IMR-90 (cell line): Measurements from ENCODE around the gene FADS2. TPM values are rescaled to one million over a fixed set of nuclear protein-coding genes. Genes with fewer than 3 reads are reported as not detected.

Experiments used
- ATAC-seq: fragments of 200-7000 bp; cut with Tn5 transposase; 2 replicates; pipeline ENCODE4 v1.9.1; 2020; ENCODE audit warnings: low read depth, mild to moderate bottlenecking, moderate library complexity
- BruUV-seq: library from RNA; stranded (reverse); fragments of 400-500 nt; replicated peaks from 2 replicates; lab custom pipeline; 2021; lab: Mats Ljungman, UMichigan
- CTCF ChIA-PET: fragments of 300-600 bp; formaldehyde crosslinking; extraction: SDS; loops from one replicate; lab custom pipeline; 2021; ENCODE audit warnings: antibody characterized with exemption; lab: Yijun Ruan, JAX
- POLR2A ChIA-PET: fragments of 300-600 bp; sonication (Branson Sonifier 250); formaldehyde crosslinking; loops from one replicate; lab custom pipeline; 2022; ENCODE audit warnings: antibody characterized with exemption; ENCODE audit not compliant: unreplicated experiment; lab: Charles Lee
- DNase-seq: peaks from one replicate; pipeline ENCODE4 v3.0.0; 2013
- H2AFZ ChIP-seq: replicated peaks from 2 replicates; pipeline ENCODE3; 2013; ENCODE audit warnings: low read length, mild to moderate bottlenecking; ENCODE audit not compliant: poor library complexity
- H2AK5ac ChIP-seq: 2 replicates; pipeline ENCODE4 v1.6.1; 2013; ENCODE audit warnings: low read depth, low read length, inconsistent platforms
- H2AK9ac ChIP-seq: replicated peaks from 2 replicates; pipeline ENCODE3; 2013; ENCODE audit warnings: mild to moderate bottlenecking, low read depth, low read length, moderate library complexity; ENCODE audit not compliant: poor library complexity
- H2BK120ac ChIP-seq: 2 replicates; pipeline ENCODE4 v1.6.1; 2013; ENCODE audit warnings: low read depth, low read length, inconsistent platforms
- H2BK15ac ChIP-seq: 3 replicates; pipeline ENCODE4 v1.6.1; 2013; ENCODE audit warnings: low read depth, low read length, inconsistent platforms
- H2BK20ac ChIP-seq: 2 replicates; pipeline ENCODE4 v1.6.1; 2013; ENCODE audit warnings: low read depth, mild to moderate bottlenecking, inconsistent platforms, low read length, moderate library complexity
- H2BK5ac ChIP-seq: 2 replicates; pipeline ENCODE4 v1.6.1; 2013; ENCODE audit warnings: mild to moderate bottlenecking, low read depth, low read length, inconsistent platforms; ENCODE audit not compliant: poor library complexity, severe bottlenecking
- H3K14ac ChIP-seq: replicated peaks from 2 replicates; pipeline ENCODE4 v1.6.1; 2013; ENCODE audit warnings: low read depth, low read length, inconsistent platforms
- H3K18ac ChIP-seq: 2 replicates; pipeline ENCODE4 v1.6.1; 2013; ENCODE audit warnings: low read depth, low read length, control low read depth
- H3K23ac ChIP-seq: 2 replicates; pipeline ENCODE4 v1.6.1; 2013; ENCODE audit warnings: low read depth, low read length, inconsistent platforms
- H3K27ac ChIP-seq: 2 replicates; pipeline ENCODE4 v1.5.1; 2013; ENCODE audit warnings: mild to moderate bottlenecking, control low read depth, low read length; ENCODE audit not compliant: insufficient read depth
- H3K27me3 ChIP-seq: 2 replicates; pipeline ENCODE4 v1.6.1; 2013; ENCODE audit warnings: low read length; ENCODE audit not compliant: control insufficient read depth, insufficient read depth
- H3K36me3 ChIP-seq: 2 replicates; pipeline ENCODE4 v1.6.1; 2013; ENCODE audit warnings: low read length, mixed read lengths; ENCODE audit not compliant: control insufficient read depth, insufficient read depth
- H3K4ac ChIP-seq: 2 replicates; pipeline ENCODE4 v1.6.1; 2013; ENCODE audit warnings: low read depth, low read length, inconsistent platforms
- H3K4me1 ChIP-seq: 2 replicates; pipeline ENCODE4 v1.6.1; 2013; ENCODE audit warnings: low read length, mixed read lengths; ENCODE audit not compliant: control insufficient read depth, insufficient read depth
- H3K4me2 ChIP-seq: 2 replicates; pipeline ENCODE4 v1.6.1; 2013; ENCODE audit warnings: low read depth, mild to moderate bottlenecking, control low read depth, low read length, moderate library complexity
- H3K4me3 ChIP-seq: 2 replicates; pipeline ENCODE4 v1.5.1; 2013; ENCODE audit warnings: low read depth, mild to moderate bottlenecking, control low read depth, low read length, moderate library complexity; ENCODE audit not compliant: insufficient read depth
- H3K56ac ChIP-seq: 2 replicates; pipeline ENCODE4 v1.6.1; 2013; ENCODE audit warnings: low read length, inconsistent platforms; ENCODE audit not compliant: insufficient read depth; ENCODE audit errors: extremely low read depth
- H3K79me1 ChIP-seq, 2 experiments: 2 replicates each; pipeline ENCODE4 v1.6.1; 2013; ENCODE audit warnings: low read length in 2 of 2, inconsistent platforms in 1 of 2, low read depth in 1 of 2
- H3K9ac ChIP-seq: 2 replicates; pipeline ENCODE4 v1.6.1; 2013; ENCODE audit warnings: low read depth, low read length, control low read depth
- H3K9me1 ChIP-seq: 2 replicates; pipeline ENCODE4 v1.6.1; 2013; ENCODE audit warnings: low read length, inconsistent platforms; ENCODE audit not compliant: insufficient read depth
- H3K9me3 ChIP-seq: 2 replicates; pipeline ENCODE4 v1.6.1; 2013; ENCODE audit warnings: low read length; ENCODE audit not compliant: control insufficient read depth, insufficient read depth
- H4K20me1 ChIP-seq: 2 replicates; pipeline ENCODE4 v1.6.1; 2013; ENCODE audit warnings: low read length, inconsistent platforms; ENCODE audit not compliant: insufficient read depth
- H4K5ac ChIP-seq: 2 replicates; pipeline ENCODE4 v1.6.1; 2013; ENCODE audit warnings: mild to moderate bottlenecking, low read depth, low read length, control low read depth
- H4K8ac ChIP-seq, 2 experiments: 2 replicates each; pipeline ENCODE4 v1.6.1; 2013; ENCODE audit warnings: low read depth in 2 of 2, low read length in 2 of 2, control low read depth in 1 of 2, inconsistent platforms in 1 of 2
- H4K91ac ChIP-seq: 2 replicates; pipeline ENCODE4 v1.6.1; 2013; ENCODE audit warnings: low read depth, low read length, inconsistent platforms; ENCODE audit not compliant: insufficient read depth
- BHLHE40 ChIP-seq: fragments of 150-350 bp; IDR thresholded peaks from 2 replicates; pipeline ENCODE4 v1.6.1; 2016; ENCODE audit warnings: mild to moderate bottlenecking, low read depth, low read length
- CEBPB ChIP-seq: IDR thresholded peaks from 2 replicates; pipeline ENCODE4 v1.6.1; 2012; ENCODE audit warnings: low read depth, low read length, improper control_type of control experiment
- CHD1 ChIP-seq: IDR thresholded peaks from 2 replicates; pipeline ENCODE4 v1.6.1; 2012; ENCODE audit warnings: low read depth, low read length, improper control_type of control experiment
- FOS ChIP-seq: fragments of 150-350 bp; IDR thresholded peaks from 2 replicates; pipeline ENCODE4 v1.6.1; 2016; ENCODE audit warnings: low read depth, low read length
- MAFK ChIP-seq: IDR thresholded peaks from 2 replicates; pipeline ENCODE4 v1.6.1; 2012; ENCODE audit warnings: low read depth, low read length, improper control_type of control experiment
- MAZ ChIP-seq: IDR thresholded peaks from 2 replicates; pipeline ENCODE4 v1.6.1; 2012; ENCODE audit warnings: low read depth, mild to moderate bottlenecking, low read length, improper control_type of control experiment, moderate library complexity, borderline replicate concordance
- MXI1 ChIP-seq: IDR thresholded peaks from 2 replicates; pipeline ENCODE4 v1.6.1; 2012; ENCODE audit warnings: low read depth, mild to moderate bottlenecking, low read length, moderate library complexity, borderline replicate concordance
- NFE2L2 ChIP-seq: fragments of 150-350 bp; IDR thresholded peaks from 2 replicates; pipeline ENCODE4 v1.6.1; 2016; ENCODE audit warnings: low read depth, mild to moderate bottlenecking, low read length
- RAD21 ChIP-seq: IDR thresholded peaks from 2 replicates; pipeline ENCODE4 v1.6.1; 2012; ENCODE audit warnings: low read length, improper control_type of control experiment
- RCOR1 ChIP-seq: IDR thresholded peaks from 2 replicates; pipeline ENCODE4 v1.6.1; 2012; ENCODE audit warnings: mild to moderate bottlenecking, low read length, improper control_type of control experiment; ENCODE audit not compliant: insufficient replicate concordance
- RFX5 ChIP-seq: IDR thresholded peaks from 2 replicates; pipeline ENCODE4 v1.8.0; 2012; ENCODE audit warnings: low read depth, mild to moderate bottlenecking, low read length, moderate library complexity
- SMC3 ChIP-seq: fragments of 150-350 bp; IDR thresholded peaks from 2 replicates; pipeline ENCODE4 v1.6.1; 2016; ENCODE audit warnings: low read depth, mild to moderate bottlenecking, antibody characterized with exemption, low read length, moderate library complexity
- USF2 ChIP-seq: fragments of 150-350 bp; IDR thresholded peaks from 2 replicates; pipeline ENCODE4 v1.6.1; 2017; ENCODE audit warnings: mild to moderate bottlenecking, antibody characterized with exemption, low read length, low read depth
- WGBS, 2 experiments: methylation state at CpG; one replicate each; pipeline versions ENCODE4 v1.1.5 to v1.1.7; 2013; ENCODE audit warnings: missing lambda C conversion rate in 2 of 2; ENCODE audit not compliant: insufficient read length in 1 of 2; ENCODE audit errors: extremely low coverage in 2 of 2; 5-methylcytosine and 5-hydroxymethylcytosine counted together
- dilution Hi-C: fragments of 300-500 bp; cut with HindIII; formaldehyde crosslinking; loops from one replicate; pipeline ENCODE4 v1.14.3; 2018; ENCODE audit warnings: low sequenced_read_pairs; ENCODE audit not compliant: unreplicated experiment
- in situ Hi-C: fragments of 300-500 bp; cut with MboI; formaldehyde crosslinking; loops from 3 replicates; pipeline ENCODE4 v1.14.3; 2019; ENCODE audit warnings: low sequenced_read_pairs, inconsistent platforms, mixed read lengths
- intact Hi-C: fragments of 100-400 bp; cut with micrococcal nuclease; formaldehyde crosslinking; loops from 2 replicates; pipeline ENCODE4 v1.10.0; 2022
- polyA plus RNA-seq, 3 experiments: library from polyadenylated mRNA; depleted of rRNA; stranded (reverse); fragments of >200 nt; gene quantifications; 2 replicates each; pipeline ENCODE4 v1.2.3, GENCODE V29; 2012; ENCODE audit warnings: low replicate concordance in 1 of 3
- total RNA-seq: library from RNA; depleted of rRNA; stranded (reverse); fragments of >200 nt; gene quantifications from 2 replicates; pipeline ENCODE4 v1.2.3, GENCODE V29; 2012
- TF ChIP-seq, protein P1 (sequence below): conservative IDR thresholded peaks from 2 replicates; pipeline ENCODE4 v1.5.1; 2012; ENCODE audit warnings: mild to moderate bottlenecking, low read depth, low read length, improper control_type of control experiment
- TF ChIP-seq, protein P2 (sequence below): fragments of 150-350 bp; IDR thresholded peaks from 2 replicates; pipeline ENCODE4 v1.6.1; 2016; ENCODE audit warnings: low read depth, mild to moderate bottlenecking, low read length, moderate library complexity, borderline replicate concordance

FADS2 gene
- total and polyA plus RNA-seq, 2 of the 4 experiments (the other 2 are of a cell fraction): 33.3 to 88.4 TPM

GRCh38 chr11:61805146-61805545, 23.0 kb upstream of the FADS2 start:
- no peaks in the 10 kb centered on the region for H3K27me3 ChIP-seq
- H3K4me2 ChIP-seq: no peak overlapping the region
- ATAC-seq (no peak), DNase-seq (no peak)
- peaks cover 6% of the 10 kb centered on the region for H3K9me1 ChIP-seq
- in situ Hi-C loops: no loop called here
- H3K4me1 ChIP-seq: peaks cover 3% of the 10 kb centered on the region
- no peak overlapping the region for H4K91ac ChIP-seq
- H4K20me1 ChIP-seq: peaks cover 4% of the 10 kb centered on the region; the same call in 1 of the 2 replicates
- H4K8ac ChIP-seq: no peak overlapping the region
- no peak overlapping the region for H3K56ac ChIP-seq
- H2BK20ac ChIP-seq: no peak overlapping the region
- H2BK5ac ChIP-seq: no peak overlapping the region
- WGBS, 2 experiments: no CpG with 5 or more reads among the region's 1 CpG
- ChIA-PET CTCF (interaction anchor here (0.7 to 0.8 kb wide), 2 partner anchors 10 to 66 kb away, joined by 3 read pairs; no protein-coding TSS in a partner anchor), POLR2A (interaction anchor here (0.9 to 1.7 kb wide), 2 partner anchors 10 to 13 kb away, joined by 3 to 6 read pairs; partner anchors contain the start of genes FEN1 and TMEM258)
- dilution Hi-C loops: no loop called here
- TF ChIP-seq MXI1: no peak
- TF ChIP-seq NFE2L2: no peak
- no peak for TF ChIP-seq CHD1
- TF ChIP-seq, protein P1, sequence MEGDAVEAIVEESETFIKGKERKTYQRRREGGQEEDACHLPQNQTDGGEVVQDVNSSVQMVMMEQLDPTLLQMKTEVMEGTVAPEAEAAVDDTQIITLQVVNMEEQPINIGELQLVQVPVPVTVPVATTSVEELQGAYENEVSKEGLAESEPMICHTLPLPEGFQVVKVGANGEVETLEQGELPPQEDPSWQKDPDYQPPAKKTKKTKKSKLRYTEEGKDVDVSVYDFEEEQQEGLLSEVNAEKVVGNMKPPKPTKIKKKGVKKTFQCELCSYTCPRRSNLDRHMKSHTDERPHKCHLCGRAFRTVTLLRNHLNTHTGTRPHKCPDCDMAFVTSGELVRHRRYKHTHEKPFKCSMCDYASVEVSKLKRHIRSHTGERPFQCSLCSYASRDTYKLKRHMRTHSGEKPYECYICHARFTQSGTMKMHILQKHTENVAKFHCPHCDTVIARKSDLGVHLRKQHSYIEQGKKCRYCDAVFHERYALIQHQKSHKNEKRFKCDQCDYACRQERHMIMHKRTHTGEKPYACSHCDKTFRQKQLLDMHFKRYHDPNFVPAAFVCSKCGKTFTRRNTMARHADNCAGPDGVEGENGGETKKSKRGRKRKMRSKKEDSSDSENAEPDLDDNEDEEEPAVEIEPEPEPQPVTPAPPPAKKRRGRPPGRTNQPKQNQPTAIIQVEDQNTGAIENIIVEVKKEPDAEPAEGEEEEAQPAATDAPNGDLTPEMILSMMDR: no peak
- no peak for TF ChIP-seq RCOR1
- TF ChIP-seq RFX5: no peak
- TF ChIP-seq, protein P2, sequence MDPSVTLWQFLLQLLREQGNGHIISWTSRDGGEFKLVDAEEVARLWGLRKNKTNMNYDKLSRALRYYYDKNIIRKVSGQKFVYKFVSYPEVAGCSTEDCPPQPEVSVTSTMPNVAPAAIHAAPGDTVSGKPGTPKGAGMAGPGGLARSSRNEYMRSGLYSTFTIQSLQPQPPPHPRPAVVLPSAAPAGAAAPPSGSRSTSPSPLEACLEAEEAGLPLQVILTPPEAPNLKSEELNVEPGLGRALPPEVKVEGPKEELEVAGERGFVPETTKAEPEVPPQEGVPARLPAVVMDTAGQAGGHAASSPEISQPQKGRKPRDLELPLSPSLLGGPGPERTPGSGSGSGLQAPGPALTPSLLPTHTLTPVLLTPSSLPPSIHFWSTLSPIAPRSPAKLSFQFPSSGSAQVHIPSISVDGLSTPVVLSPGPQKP: no peak
- TF ChIP-seq CEBPB: no peak
- TF ChIP-seq SMC3: no peak
- TF ChIP-seq USF2: no peak
- no peak for TF ChIP-seq RAD21
- TF ChIP-seq MAFK: no peak
- TF ChIP-seq FOS: no peak
- no peak for TF ChIP-seq MAZ
- TF ChIP-seq BHLHE40: no peak
- no peak overlapping the region for H3K27ac ChIP-seq
- intact Hi-C loops: no loop called here
- H3K18ac ChIP-seq: no peak overlapping the region
- no peak overlapping the region for H3K9ac ChIP-seq
- no peak overlapping the region for H3K4ac ChIP-seq
- no peak overlapping the region for H3K23ac ChIP-seq
- peaks cover 44% of the 10 kb centered on the region for H3K36me3 ChIP-seq
- BruUV-seq: no TSS peak
- H3K9me3 ChIP-seq: no peaks in the 10 kb centered on the region
- no peak overlapping the region for H2AK9ac ChIP-seq
- no peak overlapping the region for H2BK15ac ChIP-seq
- no peak overlapping the region for H2BK120ac ChIP-seq
- H4K5ac ChIP-seq: no peak overlapping the region
- peaks cover 6 to 28% of the 10 kb centered on the region in 2 experiments for H3K79me1 ChIP-seq
- no peak overlapping the region for H3K4me3 ChIP-seq
- H2AFZ ChIP-seq: no peak overlapping the region
- no peak overlapping the region for H2AK5ac ChIP-seq
- H3K14ac ChIP-seq: no peak overlapping the region
